HEK293 (cell line): ENCODE results near the gene SLC19A1.
"Not testable (repeated sequence)": the region's sequence is repeated elsewhere in the genome, so short reads cannot be mapped to it uniquely, and the experiment has no call there.

Experiments
- CTCF ChIA-PET: fragments of 350-600 bp; formaldehyde crosslinking; extraction: SDS; loops from one replicate; lab custom pipeline; 2021; ENCODE audit warnings: antibody characterized with exemption; lab: Yijun Ruan, JAX
- POLR2A ChIA-PET: fragments of 300-600 bp; formaldehyde crosslinking; extraction: SDS; loops from one replicate; lab custom pipeline; 2020; ENCODE audit warnings: antibody characterized with exemption, inconsistent platforms; lab: Yijun Ruan, JAX
- H3K27ac ChIP-seq: fragments of 200-500 bp; sonication (Bioruptor generic); 2 replicates; pipeline ENCODE4 v1.5.1; 2014; ENCODE audit warnings: low read depth, low read length, control low read depth, inconsistent platforms; ENCODE audit errors: extremely low read depth
- H3K36me3 ChIP-seq, 2 experiments: fragments of 200-500 bp in 1 of 2; sonication (Bioruptor generic) in 1 of 2; 1 replicate in 1 of 2; 2 replicates in 1 of 2; pipeline ENCODE4 v1.5.1; 2014 to 2017; ENCODE audit warnings: inconsistent platforms in 2 of 2, low read length in 2 of 2; ENCODE audit not compliant: control insufficient read depth in 2 of 2, insufficient read depth in 1 of 2
- H3K4me1 ChIP-seq: fragments of 200-500 bp; sonication (Bioruptor generic); 2 replicates; pipeline ENCODE4 v1.5.1; 2014; ENCODE audit warnings: mild to moderate bottlenecking, low read length, inconsistent platforms; ENCODE audit not compliant: control insufficient read depth, insufficient read depth
- H3K4me3 ChIP-seq: 2 replicates; pipeline ENCODE4 v1.5.1; 2011; ENCODE audit warnings: low read depth, mild to moderate bottlenecking, control low read depth, low read length, moderate library complexity
- H3K9me3 ChIP-seq: fragments of 200-500 bp; sonication (Bioruptor generic); 2 replicates; pipeline ENCODE4 v1.5.1; 2014; ENCODE audit warnings: low read depth, low read length, inconsistent platforms; ENCODE audit not compliant: control insufficient read depth, insufficient read depth
- SP2 ChIP-seq: fragments of 450-650 bp; formaldehyde crosslinking; IDR thresholded peaks from 2 replicates; pipeline ENCODE4 v1.5.1; 2016; ENCODE audit warnings: missing biosample characterization, missing genetic modification characterization
- YY2 ChIP-seq: fragments of 450-650 bp; formaldehyde crosslinking; IDR thresholded peaks from 2 replicates; pipeline ENCODE4 v1.5.1; 2016; ENCODE audit warnings: missing biosample characterization, missing genetic modification characterization
- ZIC2 ChIP-seq: fragments of 450-650 bp; formaldehyde crosslinking; IDR thresholded peaks from 2 replicates; pipeline ENCODE4 v1.5.1; 2016; ENCODE audit warnings: missing biosample characterization, missing genetic modification characterization
- ZNF2 ChIP-seq: fragments of 450-650 bp; formaldehyde crosslinking; IDR thresholded peaks from 2 replicates; pipeline ENCODE4 v1.5.1; 2016; ENCODE audit warnings: missing biosample characterization, missing genetic modification characterization
- ZNF292 ChIP-seq: fragments of 450-650 bp; formaldehyde crosslinking; IDR thresholded peaks from 2 replicates; pipeline ENCODE4 v1.5.1; 2016; ENCODE audit warnings: low read depth, missing biosample characterization, missing genetic modification characterization, borderline replicate concordance
- ZNF426 ChIP-seq: fragments of 450-650 bp; formaldehyde crosslinking; IDR thresholded peaks from 2 replicates; pipeline ENCODE4 v1.5.1; 2017; ENCODE audit warnings: missing biosample characterization, missing genetic modification characterization, mild to moderate bottlenecking, inconsistent platforms, moderate library complexity
- ZNF707 ChIP-seq: fragments of 450-650 bp; formaldehyde crosslinking; IDR thresholded peaks from 2 replicates; pipeline ENCODE4 v1.5.1; 2016; ENCODE audit warnings: missing biosample characterization, missing genetic modification characterization
- ZNF830 ChIP-seq: fragments of 450-650 bp; IDR thresholded peaks from 2 replicates; pipeline ENCODE4 v1.5.0; 2018; ENCODE audit warnings: missing biosample characterization, missing genetic modification characterization, low read depth, mild to moderate bottlenecking, moderate library complexity
- TF ChIP-seq, protein P1 (sequence below): fragments of 450-650 bp; formaldehyde crosslinking; conservative IDR thresholded peaks from 2 replicates; pipeline ENCODE4 v1.5.1; 2016; ENCODE audit warnings: low read depth, missing biosample characterization, missing genetic modification characterization
- TF ChIP-seq, protein P2 (sequence below): fragments of 450-650 bp; formaldehyde crosslinking; IDR thresholded peaks from 2 replicates; pipeline ENCODE4 v1.5.1; 2017; ENCODE audit warnings: missing biosample characterization, missing genetic modification characterization
- TF ChIP-seq, protein P3 (sequence below): fragments of 450-650 bp; formaldehyde crosslinking; IDR thresholded peaks from 2 replicates; pipeline ENCODE4 v1.5.1; 2016; ENCODE audit warnings: missing biosample characterization, missing genetic modification characterization
- TF ChIP-seq, protein P4 (sequence below): fragments of 450-650 bp; IDR thresholded peaks from 2 replicates; pipeline ENCODE4 v1.5.1; 2018; ENCODE audit warnings: missing biosample characterization, mild to moderate bottlenecking, missing genetic modification characterization

The SLC19A1 gene

DNA sequence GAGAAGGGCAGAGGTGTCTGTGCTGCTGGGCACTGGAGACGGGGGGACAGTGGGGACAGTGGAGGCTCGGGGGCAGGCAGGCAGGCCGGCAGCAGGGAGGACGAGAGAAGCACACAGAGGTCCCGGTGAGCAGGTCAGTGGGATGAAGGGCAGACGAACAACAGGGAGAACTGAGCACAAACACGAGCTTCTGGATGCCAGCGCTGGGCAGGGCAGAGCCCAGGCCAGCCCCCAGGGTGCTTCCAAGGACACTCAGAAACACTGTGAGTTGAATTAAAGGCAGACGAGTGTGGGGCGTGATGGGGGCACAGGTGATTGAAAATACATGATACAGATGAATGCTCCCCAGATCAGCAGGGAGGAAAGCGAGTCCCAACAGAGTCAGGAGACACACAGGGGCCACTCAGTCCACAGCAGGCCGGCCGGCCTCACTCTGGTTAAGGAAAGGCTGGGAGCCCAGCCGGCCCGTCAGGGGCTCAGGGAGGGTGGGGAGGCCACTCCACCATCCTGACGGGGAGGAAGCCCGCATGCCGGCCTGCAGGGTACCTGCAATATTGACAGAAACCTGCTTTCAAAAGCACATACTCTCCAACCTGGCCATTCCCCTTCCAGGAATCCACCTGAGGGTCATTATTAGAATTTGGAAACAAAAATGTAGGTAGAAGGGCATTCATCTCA, 14.1 kb downstream of the SLC19A1 start (continued):
- TF ChIP-seq, protein P1, sequence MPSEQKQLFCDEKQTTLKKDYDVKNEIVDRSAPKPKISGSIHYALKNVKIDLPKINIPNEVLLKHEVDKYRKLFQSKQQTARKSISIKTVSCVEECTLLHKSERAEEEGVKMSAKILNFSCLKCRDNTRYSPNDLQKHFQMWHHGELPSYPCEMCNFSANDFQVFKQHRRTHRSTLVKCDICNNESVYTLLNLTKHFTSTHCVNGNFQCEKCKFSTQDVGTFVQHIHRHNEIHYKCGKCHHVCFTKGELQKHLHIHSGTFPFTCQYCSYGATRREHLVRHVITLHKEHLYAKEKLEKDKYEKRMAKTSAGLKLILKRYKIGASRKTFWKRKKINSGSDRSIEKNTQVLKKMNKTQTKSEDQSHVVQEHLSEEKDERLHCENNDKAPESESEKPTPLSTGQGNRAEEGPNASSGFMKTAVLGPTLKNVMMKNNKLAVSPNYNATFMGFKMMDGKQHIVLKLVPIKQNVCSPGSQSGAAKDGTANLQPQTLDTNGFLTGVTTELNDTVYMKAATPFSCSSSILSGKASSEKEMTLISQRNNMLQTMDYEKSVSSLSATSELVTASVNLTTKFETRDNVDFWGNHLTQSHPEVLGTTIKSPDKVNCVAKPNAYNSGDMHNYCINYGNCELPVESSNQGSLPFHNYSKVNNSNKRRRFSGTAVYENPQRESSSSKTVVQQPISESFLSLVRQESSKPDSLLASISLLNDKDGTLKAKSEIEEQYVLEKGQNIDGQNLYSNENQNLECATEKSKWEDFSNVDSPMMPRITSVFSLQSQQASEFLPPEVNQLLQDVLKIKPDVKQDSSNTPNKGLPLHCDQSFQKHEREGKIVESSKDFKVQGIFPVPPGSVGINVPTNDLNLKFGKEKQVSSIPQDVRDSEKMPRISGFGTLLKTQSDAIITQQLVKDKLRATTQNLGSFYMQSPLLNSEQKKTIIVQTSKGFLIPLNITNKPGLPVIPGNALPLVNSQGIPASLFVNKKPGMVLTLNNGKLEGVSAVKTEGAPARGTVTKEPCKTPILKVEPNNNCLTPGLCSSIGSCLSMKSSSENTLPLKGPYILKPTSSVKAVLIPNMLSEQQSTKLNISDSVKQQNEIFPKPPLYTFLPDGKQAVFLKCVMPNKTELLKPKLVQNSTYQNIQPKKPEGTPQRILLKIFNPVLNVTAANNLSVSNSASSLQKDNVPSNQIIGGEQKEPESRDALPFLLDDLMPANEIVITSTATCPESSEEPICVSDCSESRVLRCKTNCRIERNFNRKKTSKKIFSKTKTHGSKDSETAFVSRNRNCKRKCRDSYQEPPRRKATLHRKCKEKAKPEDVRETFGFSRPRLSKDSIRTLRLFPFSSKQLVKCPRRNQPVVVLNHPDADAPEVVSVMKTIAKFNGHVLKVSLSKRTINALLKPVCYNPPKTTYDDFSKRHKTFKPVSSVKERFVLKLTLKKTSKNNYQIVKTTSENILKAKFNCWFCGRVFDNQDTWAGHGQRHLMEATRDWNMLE (tag by site-specific recombination) = no peak
- no peak for TF ChIP-seq ZNF292 (tag by site-specific recombination)
- no peak for TF ChIP-seq ZNF2 (tag by site-specific recombination)
- no peak for TF ChIP-seq ZNF707 (tag by site-specific recombination)
- TF ChIP-seq ZIC2 (tag by site-specific recombination) = no peak
- no peak for TF ChIP-seq ZNF830 (tag by site-specific recombination)
- TF ChIP-seq, protein P2, sequence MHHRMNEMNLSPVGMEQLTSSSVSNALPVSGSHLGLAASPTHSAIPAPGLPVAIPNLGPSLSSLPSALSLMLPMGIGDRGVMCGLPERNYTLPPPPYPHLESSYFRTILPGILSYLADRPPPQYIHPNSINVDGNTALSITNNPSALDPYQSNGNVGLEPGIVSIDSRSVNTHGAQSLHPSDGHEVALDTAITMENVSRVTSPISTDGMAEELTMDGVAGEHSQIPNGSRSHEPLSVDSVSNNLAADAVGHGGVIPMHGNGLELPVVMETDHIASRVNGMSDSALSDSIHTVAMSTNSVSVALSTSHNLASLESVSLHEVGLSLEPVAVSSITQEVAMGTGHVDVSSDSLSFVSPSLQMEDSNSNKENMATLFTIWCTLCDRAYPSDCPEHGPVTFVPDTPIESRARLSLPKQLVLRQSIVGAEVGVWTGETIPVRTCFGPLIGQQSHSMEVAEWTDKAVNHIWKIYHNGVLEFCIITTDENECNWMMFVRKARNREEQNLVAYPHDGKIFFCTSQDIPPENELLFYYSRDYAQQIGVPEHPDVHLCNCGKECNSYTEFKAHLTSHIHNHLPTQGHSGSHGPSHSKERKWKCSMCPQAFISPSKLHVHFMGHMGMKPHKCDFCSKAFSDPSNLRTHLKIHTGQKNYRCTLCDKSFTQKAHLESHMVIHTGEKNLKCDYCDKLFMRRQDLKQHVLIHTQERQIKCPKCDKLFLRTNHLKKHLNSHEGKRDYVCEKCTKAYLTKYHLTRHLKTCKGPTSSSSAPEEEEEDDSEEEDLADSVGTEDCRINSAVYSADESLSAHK (tag by site-specific recombination) = no peak
- TF ChIP-seq, protein P3, sequence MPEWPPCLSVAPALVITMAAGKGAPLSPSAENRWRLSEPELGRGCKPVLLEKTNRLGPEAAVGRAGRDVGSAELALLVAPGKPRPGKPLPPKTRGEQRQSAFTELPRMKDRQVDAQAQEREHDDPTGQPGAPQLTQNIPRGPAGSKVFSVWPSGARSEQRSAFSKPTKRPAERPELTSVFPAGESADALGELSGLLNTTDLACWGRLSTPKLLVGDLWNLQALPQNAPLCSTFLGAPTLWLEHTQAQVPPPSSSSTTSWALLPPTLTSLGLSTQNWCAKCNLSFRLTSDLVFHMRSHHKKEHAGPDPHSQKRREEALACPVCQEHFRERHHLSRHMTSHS (tag by site-specific recombination) = no peak

DNA sequence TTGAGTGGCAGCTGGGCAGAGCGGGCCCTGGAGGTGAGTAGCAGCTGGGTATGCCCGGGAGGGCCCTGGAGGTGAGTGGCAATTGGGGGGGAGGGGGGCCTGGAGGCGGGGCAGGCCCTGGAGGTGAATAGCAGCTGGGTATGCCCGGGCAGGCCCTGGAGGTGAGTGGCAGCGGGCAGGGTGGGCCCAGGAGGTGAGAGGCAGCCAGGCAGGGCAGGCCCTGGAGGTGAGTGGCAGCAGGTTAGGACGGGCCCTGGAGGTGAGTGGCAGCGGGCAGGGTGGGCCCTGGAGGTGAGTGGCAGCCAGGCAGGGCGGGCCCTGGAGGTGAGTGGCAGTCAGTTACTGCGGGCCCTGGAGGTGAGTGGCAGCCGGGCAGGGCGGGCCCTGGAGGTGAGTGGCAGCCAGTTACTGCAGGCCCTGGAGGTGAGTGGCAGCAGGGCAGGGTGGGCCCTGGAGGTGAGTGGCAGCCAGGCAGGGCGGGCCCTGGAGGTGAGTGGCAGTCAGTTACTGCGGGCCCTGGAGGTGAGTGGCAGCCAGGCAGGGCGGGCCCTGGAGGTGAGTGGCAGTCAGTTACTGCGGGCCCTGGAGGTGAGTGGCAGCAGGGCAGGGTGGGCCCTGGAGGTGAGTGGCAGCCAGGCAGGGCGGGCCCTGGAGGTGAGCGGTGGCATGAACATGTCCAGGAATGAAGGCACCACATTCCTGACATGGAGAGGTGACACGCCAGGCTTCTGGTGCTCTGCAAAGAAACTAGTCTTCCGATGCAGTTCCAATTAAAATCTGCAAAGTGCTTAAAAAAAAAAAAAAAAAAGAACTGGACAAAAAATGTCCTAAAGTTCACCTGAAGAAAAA, 14.9 kb downstream of the SLC19A1 start:
- POLR2A ChIA-PET = interaction anchor here (0.6 kb wide), 2 partner anchors 11 to 620 kb away, joined by 3 to 4 read pairs; no protein-coding TSS in a partner anchor
- CTCF ChIA-PET, H3K9me3 ChIP-seq: not testable (repeated sequence)

DNA sequence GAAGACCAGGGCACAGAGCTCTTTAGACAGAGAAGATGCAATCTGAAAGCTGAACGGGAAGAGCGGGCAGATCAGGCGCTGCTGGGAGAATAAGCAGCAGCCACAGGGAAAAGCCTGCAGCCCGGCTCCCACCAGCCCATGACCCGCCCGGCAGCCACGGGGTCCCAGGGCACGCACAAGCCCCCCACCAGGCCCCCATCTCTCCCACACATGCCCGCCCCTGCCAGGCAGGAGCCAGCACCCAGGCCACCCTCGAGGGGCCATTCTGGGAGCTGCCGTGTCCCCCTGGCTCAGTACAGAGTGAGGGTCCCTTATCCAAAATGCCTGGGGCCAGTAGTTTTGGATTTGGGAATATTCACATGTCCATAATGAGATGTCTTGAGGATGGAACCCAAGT, 16.3 kb downstream of the SLC19A1 start:
- ChIA-PET POLR2A (no interaction called here), CTCF (interaction anchor here (1.2 kb wide), 1 partner anchor 30 kb away, joined by 4 read pairs; no protein-coding TSS in a partner anchor)
- no peaks in the 10 kb centered on the region for H3K9me3 ChIP-seq
- H3K4me3 ChIP-seq = no peak overlapping the region
- H3K4me1 ChIP-seq = no peaks in the 10 kb centered on the region
- TF ChIP-seq, protein P4, sequence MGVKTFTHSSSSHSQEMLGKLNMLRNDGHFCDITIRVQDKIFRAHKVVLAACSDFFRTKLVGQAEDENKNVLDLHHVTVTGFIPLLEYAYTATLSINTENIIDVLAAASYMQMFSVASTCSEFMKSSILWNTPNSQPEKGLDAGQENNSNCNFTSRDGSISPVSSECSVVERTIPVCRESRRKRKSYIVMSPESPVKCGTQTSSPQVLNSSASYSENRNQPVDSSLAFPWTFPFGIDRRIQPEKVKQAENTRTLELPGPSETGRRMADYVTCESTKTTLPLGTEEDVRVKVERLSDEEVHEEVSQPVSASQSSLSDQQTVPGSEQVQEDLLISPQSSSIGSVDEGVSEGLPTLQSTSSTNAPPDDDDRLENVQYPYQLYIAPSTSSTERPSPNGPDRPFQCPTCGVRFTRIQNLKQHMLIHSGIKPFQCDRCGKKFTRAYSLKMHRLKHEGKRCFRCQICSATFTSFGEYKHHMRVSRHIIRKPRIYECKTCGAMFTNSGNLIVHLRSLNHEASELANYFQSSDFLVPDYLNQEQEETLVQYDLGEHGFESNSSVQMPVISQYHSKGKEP = no peak
- no peak for TF ChIP-seq YY2
- TF ChIP-seq ZNF426 = no peak
- TF ChIP-seq, all 188 proteins: peak for 0
- Histone ChIP-seq H3K36me3 (peaks cover 25 to 82% of the 10 kb centered on the region in 2 experiments), H3K27ac (no peak overlapping the region)

More for the DNA sequence above, 14.9 kb downstream of the SLC19A1 start:
- peak; percentile 29 for TF ChIP-seq SP2 (tag by site-specific recombination)
- TF ChIP-seq, all 188 proteins: peak for 1; not testable (repeated sequence) for 187
- not testable (repeated sequence) for H3K4me3 ChIP-seq, H3K4me1 ChIP-seq, H3K27ac ChIP-seq
- H3K36me3 ChIP-seq = peaks cover 14 to 80% of the 10 kb centered on the region in 2 experiments
